ENCODE data around the gene MAFG.

DNA sequence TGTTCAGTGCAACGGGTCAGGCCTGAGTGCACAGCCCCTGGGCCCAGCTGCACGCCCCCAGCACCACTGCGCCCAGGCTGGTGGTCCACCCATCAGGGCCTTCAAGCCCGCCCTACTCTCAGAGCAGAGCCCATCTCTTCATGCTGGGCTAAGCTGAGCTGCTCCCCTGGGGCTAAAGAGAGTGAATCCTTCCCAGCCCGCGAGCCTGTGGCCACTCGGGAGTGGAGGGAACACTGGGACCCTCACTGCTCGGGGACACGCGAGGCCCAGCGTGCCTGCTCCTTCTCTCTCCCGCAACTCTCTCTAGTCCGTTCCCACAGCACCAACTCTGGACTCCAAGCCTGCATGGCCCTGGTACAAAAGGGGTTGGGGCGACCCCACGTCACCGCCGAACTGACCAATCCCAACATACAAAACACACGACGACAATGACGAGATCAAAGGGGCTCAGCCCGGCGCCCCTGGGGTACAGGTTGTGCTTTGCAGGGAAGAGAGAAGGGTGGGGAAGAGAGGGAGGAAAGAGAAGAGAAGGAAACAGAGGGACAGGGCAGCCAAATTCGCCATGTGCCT lies 5.5 kb downstream of the MAFG start:
- TF ChIP-seq FOXK1 (CRISPR knock-in tag; IDR thresholded peaks at IDR 0.05) (no peak), FOXJ3 (CRISPR knock-in tag; IDR thresholded peaks at IDR 0.05; ENCODE audit: borderline replicate concordance) (no peak), RELA (CRISPR knock-in tag; IDR thresholded peaks at IDR 0.05; ENCODE audit: borderline replicate concordance) (no peak), ZBTB21 (CRISPR knock-in tag; IDR thresholded peaks at IDR 0.05; ENCODE audit: borderline replicate concordance) (no peak), NR2C2 (CRISPR knock-in tag; IDR thresholded peaks at IDR 0.05) (no peak), TEAD4 (CRISPR knock-in tag; IDR thresholded peaks at IDR 0.05) (no peak), ATF1 (CRISPR knock-in tag; IDR thresholded peaks at IDR 0.05) (no peak), NFYB (CRISPR knock-in tag; conservative IDR thresholded peaks at IDR 0.05; ENCODE audit: low read depth) (no peak), JUN (CRISPR knock-in tag; IDR thresholded peaks at IDR 0.05) (no peak)
- TF ChIP-seq, protein P1, sequence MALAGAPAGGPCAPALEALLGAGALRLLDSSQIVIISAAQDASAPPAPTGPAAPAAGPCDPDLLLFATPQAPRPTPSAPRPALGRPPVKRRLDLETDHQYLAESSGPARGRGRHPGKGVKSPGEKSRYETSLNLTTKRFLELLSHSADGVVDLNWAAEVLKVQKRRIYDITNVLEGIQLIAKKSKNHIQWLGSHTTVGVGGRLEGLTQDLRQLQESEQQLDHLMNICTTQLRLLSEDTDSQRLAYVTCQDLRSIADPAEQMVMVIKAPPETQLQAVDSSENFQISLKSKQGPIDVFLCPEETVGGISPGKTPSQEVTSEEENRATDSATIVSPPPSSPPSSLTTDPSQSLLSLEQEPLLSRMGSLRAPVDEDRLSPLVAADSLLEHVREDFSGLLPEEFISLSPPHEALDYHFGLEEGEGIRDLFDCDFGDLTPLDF (CRISPR knock-in tag; IDR thresholded peaks at IDR 0.05) = no peak
- TF ChIP-seq, protein P2, sequence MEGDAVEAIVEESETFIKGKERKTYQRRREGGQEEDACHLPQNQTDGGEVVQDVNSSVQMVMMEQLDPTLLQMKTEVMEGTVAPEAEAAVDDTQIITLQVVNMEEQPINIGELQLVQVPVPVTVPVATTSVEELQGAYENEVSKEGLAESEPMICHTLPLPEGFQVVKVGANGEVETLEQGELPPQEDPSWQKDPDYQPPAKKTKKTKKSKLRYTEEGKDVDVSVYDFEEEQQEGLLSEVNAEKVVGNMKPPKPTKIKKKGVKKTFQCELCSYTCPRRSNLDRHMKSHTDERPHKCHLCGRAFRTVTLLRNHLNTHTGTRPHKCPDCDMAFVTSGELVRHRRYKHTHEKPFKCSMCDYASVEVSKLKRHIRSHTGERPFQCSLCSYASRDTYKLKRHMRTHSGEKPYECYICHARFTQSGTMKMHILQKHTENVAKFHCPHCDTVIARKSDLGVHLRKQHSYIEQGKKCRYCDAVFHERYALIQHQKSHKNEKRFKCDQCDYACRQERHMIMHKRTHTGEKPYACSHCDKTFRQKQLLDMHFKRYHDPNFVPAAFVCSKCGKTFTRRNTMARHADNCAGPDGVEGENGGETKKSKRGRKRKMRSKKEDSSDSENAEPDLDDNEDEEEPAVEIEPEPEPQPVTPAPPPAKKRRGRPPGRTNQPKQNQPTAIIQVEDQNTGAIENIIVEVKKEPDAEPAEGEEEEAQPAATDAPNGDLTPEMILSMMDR (IDR thresholded peaks at IDR 0.05) = no peak
- TF ChIP-seq, protein P3, sequence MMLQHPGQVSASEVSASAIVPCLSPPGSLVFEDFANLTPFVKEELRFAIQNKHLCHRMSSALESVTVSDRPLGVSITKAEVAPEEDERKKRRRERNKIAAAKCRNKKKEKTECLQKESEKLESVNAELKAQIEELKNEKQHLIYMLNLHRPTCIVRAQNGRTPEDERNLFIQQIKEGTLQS (CRISPR knock-in tag; conservative IDR thresholded peaks at IDR 0.05) = no peak

All from WTC11 (cell line).